B cell (primary cell): ENCODE data around the gene OXNAD1.

ENCODE experiments used
- EZH2 ChIP-seq: IDR thresholded peaks from 2 replicates; pipeline ENCODE4 v1.6.1; 2012; ENCODE audit warnings: borderline replicate concordance, low read depth, mild to moderate bottlenecking, moderate library complexity, low read length; ENCODE audit not compliant: insufficient read depth, poor library complexity, severe bottlenecking
- TF ChIP-seq, protein P1 (sequence below): fragments of 200-600 bp; IDR thresholded peaks from one replicate; pipeline ENCODE4 v1.8.0; 2022; ENCODE audit warnings: antibody characterized with exemption, mild to moderate bottlenecking

DNA sequence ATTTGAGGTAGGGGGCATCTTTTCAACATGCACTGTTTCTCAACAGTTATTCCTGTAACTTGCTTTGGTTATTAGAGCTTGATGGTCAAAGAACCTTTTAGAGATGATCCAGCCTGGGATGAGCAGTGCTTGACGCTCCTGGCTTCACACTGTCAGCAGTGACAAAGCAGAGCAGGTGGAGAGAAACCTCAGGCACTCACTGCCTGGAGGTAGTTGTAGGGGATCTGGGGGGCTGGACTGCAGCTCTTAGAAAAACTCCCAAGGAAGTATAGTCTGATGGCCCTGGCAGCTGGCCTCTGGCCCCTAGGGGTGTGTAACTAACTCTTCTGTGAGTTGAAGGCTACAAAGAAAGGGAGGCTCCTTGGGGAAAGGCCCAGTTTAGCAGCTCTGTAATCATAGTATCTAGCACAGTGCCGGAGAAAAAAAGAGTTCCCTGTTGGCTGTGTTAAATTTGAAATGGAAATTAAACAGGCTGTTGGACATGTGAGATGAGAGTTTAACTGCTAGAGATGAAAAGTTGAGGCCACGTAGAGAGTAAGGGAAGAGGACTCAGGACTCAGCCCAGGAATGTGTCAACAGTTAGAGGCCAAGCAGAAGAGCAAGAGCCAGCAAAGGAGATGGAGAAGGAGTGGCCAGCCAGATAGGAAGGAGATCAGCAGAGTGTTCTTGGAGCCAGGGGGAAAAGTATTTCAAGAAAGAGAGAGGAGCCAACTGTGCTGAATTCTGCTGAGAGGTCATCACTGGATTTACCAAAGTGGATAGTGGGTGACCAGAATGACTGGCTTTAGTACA, 14.2 kb downstream of the OXNAD1 start:
- TF ChIP-seq, protein P1, sequence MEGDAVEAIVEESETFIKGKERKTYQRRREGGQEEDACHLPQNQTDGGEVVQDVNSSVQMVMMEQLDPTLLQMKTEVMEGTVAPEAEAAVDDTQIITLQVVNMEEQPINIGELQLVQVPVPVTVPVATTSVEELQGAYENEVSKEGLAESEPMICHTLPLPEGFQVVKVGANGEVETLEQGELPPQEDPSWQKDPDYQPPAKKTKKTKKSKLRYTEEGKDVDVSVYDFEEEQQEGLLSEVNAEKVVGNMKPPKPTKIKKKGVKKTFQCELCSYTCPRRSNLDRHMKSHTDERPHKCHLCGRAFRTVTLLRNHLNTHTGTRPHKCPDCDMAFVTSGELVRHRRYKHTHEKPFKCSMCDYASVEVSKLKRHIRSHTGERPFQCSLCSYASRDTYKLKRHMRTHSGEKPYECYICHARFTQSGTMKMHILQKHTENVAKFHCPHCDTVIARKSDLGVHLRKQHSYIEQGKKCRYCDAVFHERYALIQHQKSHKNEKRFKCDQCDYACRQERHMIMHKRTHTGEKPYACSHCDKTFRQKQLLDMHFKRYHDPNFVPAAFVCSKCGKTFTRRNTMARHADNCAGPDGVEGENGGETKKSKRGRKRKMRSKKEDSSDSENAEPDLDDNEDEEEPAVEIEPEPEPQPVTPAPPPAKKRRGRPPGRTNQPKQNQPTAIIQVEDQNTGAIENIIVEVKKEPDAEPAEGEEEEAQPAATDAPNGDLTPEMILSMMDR: no peak
- no peak for TF ChIP-seq EZH2
